Measurements from ENCODE around the gene SLITRK3. TPM values are rescaled to one million over a fixed set of nuclear protein-coding genes. Genes with fewer than 3 reads are reported as not detected.

The SLITRK3 gene
- total RNA-seq (not detected), polyA plus RNA-seq (not detected)
- long read RNA-seq, donor 1, result 0 reads
- long read RNA-seq, donor 2, result 0 reads

- Histone ChIP-seq H3K36me3 (no peaks in the 10 kb centered on the region), H3K27me3 (replicated peaks in 1 of 7) (peaks cover 0 to 72% (median 60%) of the 10 kb centered on the region in 7 donors), H3K4me3 (peak within 1 kb of the TSS in 5 of 8 donors; percentile 14 to 59 (median 22)), H3K9me3 (no peaks in the 10 kb centered on the region), H3K27ac (no peak within 1 kb of the TSS), H3K4me1 (peaks cover 0 to 32% (median 15%) of the 10 kb centered on the region in 6 donors)
- 4 to 8% (median 6%) methylated on average over 42 to 43 of the region's 43 CpGs for WGBS, 5 donors
- no peak for DNase-seq
- TF ChIP-seq, protein P1, sequence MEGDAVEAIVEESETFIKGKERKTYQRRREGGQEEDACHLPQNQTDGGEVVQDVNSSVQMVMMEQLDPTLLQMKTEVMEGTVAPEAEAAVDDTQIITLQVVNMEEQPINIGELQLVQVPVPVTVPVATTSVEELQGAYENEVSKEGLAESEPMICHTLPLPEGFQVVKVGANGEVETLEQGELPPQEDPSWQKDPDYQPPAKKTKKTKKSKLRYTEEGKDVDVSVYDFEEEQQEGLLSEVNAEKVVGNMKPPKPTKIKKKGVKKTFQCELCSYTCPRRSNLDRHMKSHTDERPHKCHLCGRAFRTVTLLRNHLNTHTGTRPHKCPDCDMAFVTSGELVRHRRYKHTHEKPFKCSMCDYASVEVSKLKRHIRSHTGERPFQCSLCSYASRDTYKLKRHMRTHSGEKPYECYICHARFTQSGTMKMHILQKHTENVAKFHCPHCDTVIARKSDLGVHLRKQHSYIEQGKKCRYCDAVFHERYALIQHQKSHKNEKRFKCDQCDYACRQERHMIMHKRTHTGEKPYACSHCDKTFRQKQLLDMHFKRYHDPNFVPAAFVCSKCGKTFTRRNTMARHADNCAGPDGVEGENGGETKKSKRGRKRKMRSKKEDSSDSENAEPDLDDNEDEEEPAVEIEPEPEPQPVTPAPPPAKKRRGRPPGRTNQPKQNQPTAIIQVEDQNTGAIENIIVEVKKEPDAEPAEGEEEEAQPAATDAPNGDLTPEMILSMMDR (IDR thresholded peaks at IDR 0.05 in 8 of 11, conservative IDR thresholded peaks at IDR 0.05 in 3 of 11), result no peak
- TF ChIP-seq POLR2AphosphoS5 (IDR thresholded peaks at IDR 0.05) (no peak), POLR2A (IDR thresholded peaks at IDR 0.05) (no peak)
- intact Hi-C loops (cut with DNase I; ENCODE audit: low total_unique reads), result no loop called here
Observed at GRCh38 chr3:165195640-165196576, at the start of gene SLITRK3. TSS of gene SLITRK3 (minus strand) at chr3:165196384. CDS start at chr3:165190830, 5,554 bp downstream.

GRCh38 chr3:165243597-165243996 is 47.4 kb upstream of the SLITRK3 start:
- no peak for DNase-seq
- Histone ChIP-seq H3K4me1 (no peaks in the 10 kb centered on the region), H3K27me3 (replicated peaks in 1 of 7) (no peaks in the 10 kb centered on the region), H3K4me3 (no peak overlapping the region), H3K9me3 (peaks cover 0 to 4% (median 0%) of the 10 kb centered on the region in 8 donors), H3K36me3 (no peaks in the 10 kb centered on the region), H3K27ac (no peak overlapping the region)
- intact Hi-C loops (cut with DNase I; ENCODE audit: low total_unique reads), result no loop called here
- TF ChIP-seq, protein P1 (IDR thresholded peaks at IDR 0.05 in 8 of 11, conservative IDR thresholded peaks at IDR 0.05 in 3 of 11), result no peak
- TF ChIP-seq POLR2A (IDR thresholded peaks at IDR 0.05) (no peak), POLR2AphosphoS5 (IDR thresholded peaks at IDR 0.05) (no peak)

- 79 to 88% (median 84%) methylated on average over 5 of the region's 5 CpGs for WGBS, 5 donors
- DNase-seq, result no peak
- Histone ChIP-seq H3K4me3 (no peak overlapping the region), H3K9me3 (peaks cover 0 to 3% (median 0%) of the 10 kb centered on the region in 8 donors), H3K4me1 (no peaks in the 10 kb centered on the region), H3K27ac (no peak overlapping the region), H3K27me3 (replicated peaks in 1 of 7) (no peaks in the 10 kb centered on the region), H3K36me3 (no peaks in the 10 kb centered on the region)
- intact Hi-C loops (cut with DNase I; ENCODE audit: low total_unique reads), result no loop called here
- TF ChIP-seq POLR2A (IDR thresholded peaks at IDR 0.05), result no peak
- TF ChIP-seq, protein P1 (IDR thresholded peaks at IDR 0.05 in 8 of 11, conservative IDR thresholded peaks at IDR 0.05 in 3 of 11), result no peak
Observed at GRCh38 chr3:165233501-165234195, 37.5 kb upstream of the SLITRK3 start.

DNA sequence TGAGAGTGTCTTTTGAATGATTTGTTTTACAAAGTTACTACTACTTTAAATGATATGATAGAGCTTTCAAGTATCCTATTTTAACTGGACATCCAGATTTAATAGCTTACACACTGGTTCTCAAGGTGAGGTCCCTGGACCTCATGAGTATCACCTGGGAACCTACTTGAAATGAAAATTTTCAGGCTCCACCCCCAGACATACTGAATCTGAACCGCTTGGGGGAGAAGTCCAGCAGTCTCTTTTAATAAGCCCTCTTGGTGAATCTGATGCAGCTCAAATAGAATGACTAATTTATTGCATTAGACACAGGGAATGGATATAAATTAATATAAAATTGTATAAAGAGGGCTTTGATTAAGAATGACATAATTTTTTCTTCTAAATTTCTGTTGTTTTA is 29.4 kb upstream of the SLITRK3 start:
- 45 to 76% (median 64%) methylated on average over 1 of the region's 1 CpG for WGBS, 5 donors
- Histone ChIP-seq H3K9me3 (no peaks in the 10 kb centered on the region), H3K27ac (no peak overlapping the region), H3K36me3 (no peaks in the 10 kb centered on the region), H3K4me1 (no peaks in the 10 kb centered on the region), H3K4me3 (no peak overlapping the region), H3K27me3 (replicated peaks in 1 of 7) (no peaks in the 10 kb centered on the region)
- intact Hi-C loops (cut with DNase I; ENCODE audit: low total_unique reads), result no loop called here
- no peak for DNase-seq
- TF ChIP-seq, protein P1 (IDR thresholded peaks at IDR 0.05 in 8 of 11, conservative IDR thresholded peaks at IDR 0.05 in 3 of 11), result no peak
- no peak for TF ChIP-seq POLR2A (IDR thresholded peaks at IDR 0.05)
- TF ChIP-seq POLR2AphosphoS5 (IDR thresholded peaks at IDR 0.05), result no peak
